ENCODE results near the gene NPIPA1. TPM values are rescaled to one million over a fixed set of nuclear protein-coding genes. Genes with fewer than 3 reads are reported as not detected.
A peak's percentile ranks its signal among the peaks of the same experiment; 100 is the strongest.
"Not testable (repeated sequence)": the region's sequence is repeated elsewhere in the genome, so short reads cannot be mapped to it uniquely, and the experiment has no call there.

Gene NPIPA1
- total RNA-seq, 2 donors from 2014 or later, result 177 to 183 TPM

DNA sequence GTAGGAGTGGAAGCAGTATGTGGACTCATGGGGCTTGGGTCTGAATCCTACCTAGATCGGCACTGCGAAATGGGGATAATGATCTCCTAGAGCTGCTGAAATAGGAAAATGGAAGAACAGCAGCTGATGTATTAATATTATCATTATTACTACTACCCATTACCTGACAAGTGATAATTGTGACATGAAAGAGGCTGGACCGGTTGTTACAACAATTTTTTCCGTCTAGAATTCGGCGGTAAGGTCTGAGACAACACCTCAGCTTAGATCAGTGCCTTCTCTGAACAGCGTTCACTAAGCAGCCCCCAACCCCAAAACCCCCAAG, 37.0 kb downstream of the NPIPA1 start:
- H3K9me3 Mint-ChIP-seq; H3K9me3 ChIP-seq (ENCODE audit: control insufficient read depth, low read length); H3K27ac ChIP-seq (ENCODE audit: low read depth, low read length); H3K36me3 ChIP-seq (ENCODE audit: control insufficient read depth, insufficient read depth, low read length); H3K4me1 ChIP-seq (ENCODE audit: control insufficient read depth, insufficient read depth, low read length); H3K27me3 ChIP-seq (ENCODE audit: control insufficient read depth, insufficient read depth, low read length, poor library complexity, severe bottlenecking); DNase-seq; H3K27me3 Mint-ChIP-seq (ENCODE audit: insufficient read depth): not testable (repeated sequence)
- peak overlapping the region; percentile 96 for H3K27ac Mint-ChIP-seq
- Histone ChIP-seq H3K4me3 (ENCODE audit: low read length) (peak overlapping the region; percentile 92), H3K9ac (ENCODE audit: extremely low read depth, low read length, poor library complexity, severe bottlenecking) (peak overlapping the region; percentile 84)
- peaks cover 27% of the 10 kb centered on the region for H3K4me1 Mint-ChIP-seq
- 0% methylated on average over 2 to 5 of the region's 7 CpGs for WGBS, 2 experiments (ENCODE audit: insufficient coverage in 1 of 2, insufficient read length in 1 of 2)
- H3K36me3 Mint-ChIP-seq (ENCODE audit: low read depth), result peaks cover 14% of the 10 kb centered on the region
- peak overlapping the region; percentile 96 for H3K4me3 Mint-ChIP-seq

DNA sequence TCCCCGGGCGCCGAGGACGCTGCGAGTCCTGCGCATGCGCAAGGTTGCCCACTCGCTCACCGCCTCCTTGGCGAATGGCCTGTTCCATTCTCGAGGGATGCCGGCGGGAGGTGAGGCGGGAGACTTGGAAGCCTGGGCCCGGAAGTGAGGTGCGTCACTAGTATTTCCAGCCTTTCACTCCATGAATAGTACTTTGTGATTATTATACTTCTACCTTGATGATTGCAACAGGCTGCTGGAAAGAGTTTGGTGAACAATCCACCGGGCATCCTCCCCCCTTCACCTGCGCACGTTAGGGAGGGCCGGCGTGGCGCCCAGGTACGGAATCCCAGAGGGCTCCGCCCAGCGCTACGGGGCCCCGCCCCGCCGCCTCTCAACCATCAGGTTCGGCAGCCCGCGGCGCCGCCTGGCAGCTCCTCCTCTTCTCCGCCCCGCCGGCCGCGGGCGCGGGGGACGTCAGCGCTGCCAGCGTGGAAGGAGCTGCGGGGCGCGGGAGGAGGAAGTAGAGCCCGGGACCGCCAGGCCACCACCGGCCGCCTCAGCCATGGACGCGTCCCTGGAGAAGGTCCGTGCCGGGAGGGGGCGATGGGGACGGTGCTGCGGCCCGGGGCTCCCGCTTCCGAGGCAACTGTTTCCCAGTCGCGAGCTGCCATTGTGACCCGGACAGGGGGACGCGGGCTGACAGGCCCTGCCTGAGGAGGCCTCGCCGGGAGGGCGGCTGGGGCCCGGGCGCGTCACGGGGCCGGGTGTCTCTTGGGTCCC, 37.6 kb downstream of the NPIPA1 start, which contains the start of gene PDXDC1:
Gene PDXDC1 (plus strand): TSS at position 371 of the 762 bp plus-strand sequence. CDS start 174 bp downstream, at position 545.
- Mint-ChIP-seq H3K36me3 (ENCODE audit: low read depth) (peaks cover 16% of the 10 kb centered on the region), H3K4me3 (peak within 1 kb of the TSS; percentile 96), H3K27ac (peak within 1 kb of the TSS; percentile 96), H3K4me1 (peaks cover 32% of the 10 kb centered on the region)
- H3K36me3 ChIP-seq (ENCODE audit: control insufficient read depth, insufficient read depth, low read length); H3K27me3 Mint-ChIP-seq (ENCODE audit: insufficient read depth); H3K27me3 ChIP-seq (ENCODE audit: control insufficient read depth, insufficient read depth, low read length, poor library complexity, severe bottlenecking); H3K9me3 ChIP-seq (ENCODE audit: control insufficient read depth, low read length); H3K9me3 Mint-ChIP-seq; H3K4me1 ChIP-seq (ENCODE audit: control insufficient read depth, insufficient read depth, low read length): not testable (repeated sequence)
- peak within 1 kb of the TSS; percentile 84 for H3K9ac ChIP-seq (ENCODE audit: extremely low read depth, low read length, poor library complexity, severe bottlenecking)
- 0% methylated on average over 1 to 69 of the region's 74 CpGs for WGBS, 2 experiments (ENCODE audit: insufficient coverage in 1 of 2, insufficient read length in 1 of 2)
- H3K27ac ChIP-seq (ENCODE audit: low read depth, low read length), result peak within 1 kb of the TSS; percentile 80
- peak within 1 kb of the TSS; percentile 92 for H3K4me3 ChIP-seq (ENCODE audit: low read length)
- DNase-seq, result peak; percentile 99

DNA sequence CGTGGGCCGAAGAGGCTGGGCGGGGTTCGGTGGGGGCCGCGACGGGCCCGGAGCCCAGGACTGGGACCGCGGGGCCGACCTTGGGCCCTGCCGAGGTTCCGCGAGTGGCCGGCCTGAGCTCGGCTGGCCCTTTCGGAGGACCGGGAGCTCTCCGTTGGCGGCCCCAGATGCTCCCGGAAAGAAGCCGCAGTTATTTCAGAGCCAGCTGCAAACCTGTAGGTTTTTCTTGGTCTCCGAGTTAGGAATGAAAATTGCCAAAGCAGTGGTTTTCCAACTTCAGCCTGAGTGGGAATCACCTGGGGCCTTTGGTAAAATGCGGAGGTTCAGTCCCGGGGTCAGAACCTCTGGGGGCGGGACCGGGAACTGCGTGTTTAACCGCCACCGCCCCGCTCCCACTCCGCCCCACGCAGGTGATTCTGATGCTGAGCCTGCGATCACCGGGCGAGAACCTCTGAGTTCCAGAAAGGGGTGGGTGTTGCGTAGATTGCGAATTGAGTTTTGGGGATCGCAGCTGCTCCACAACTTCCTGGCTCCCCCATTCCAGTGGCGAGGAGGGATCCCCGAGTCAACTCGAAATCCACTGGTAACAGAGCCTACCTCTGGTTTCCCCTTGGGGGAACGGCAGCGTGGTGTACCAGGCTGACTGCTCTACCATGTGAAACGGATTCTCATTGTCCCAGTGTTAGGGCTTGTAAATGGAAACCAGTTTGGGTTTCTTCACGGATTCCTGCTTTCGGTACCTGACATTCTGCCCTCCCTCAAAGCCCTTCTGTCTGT, 38.4 kb downstream of the NPIPA1 start:
- H3K27ac Mint-ChIP-seq, result peak overlapping the region; percentile 81

DNA sequence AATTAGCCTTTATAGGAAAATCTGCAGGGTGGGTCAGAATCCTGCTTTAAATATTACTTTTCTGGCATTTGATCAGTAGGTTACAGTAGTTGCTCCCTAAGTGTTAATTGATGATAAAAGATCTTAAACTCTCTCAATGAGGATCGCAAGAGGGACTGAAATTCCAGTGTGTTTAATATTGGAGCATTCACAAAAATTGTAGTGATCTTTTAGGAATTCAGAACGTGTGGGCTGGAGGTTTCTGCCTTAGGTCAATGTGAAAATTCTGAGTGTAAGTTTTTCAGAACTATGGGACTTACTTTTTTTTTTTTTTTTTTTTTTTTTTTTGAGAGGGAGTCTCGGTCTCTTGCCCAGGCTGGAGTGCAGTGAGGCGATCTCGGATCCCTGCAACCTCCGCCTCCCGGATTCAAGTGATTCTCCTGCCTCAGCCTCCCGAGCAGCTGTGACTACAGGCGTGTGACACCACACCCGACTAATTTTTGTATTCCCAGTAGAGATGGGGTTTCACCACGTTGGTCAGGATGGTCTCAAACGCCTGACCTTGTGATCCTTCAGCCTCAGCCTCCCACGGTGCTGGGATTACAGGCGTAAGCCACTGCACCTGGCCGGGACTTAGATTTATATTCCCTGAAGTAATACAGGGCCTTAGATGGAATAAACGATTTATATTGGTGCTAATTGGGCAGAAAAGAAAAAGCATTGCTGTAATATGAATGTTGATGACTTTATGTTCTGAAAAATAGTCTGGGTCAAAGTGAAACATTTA, 39.9 kb downstream of the NPIPA1 start:
- 90 to 92% methylated on average over 8 to 13 of the region's 16 CpGs for WGBS, 2 experiments (ENCODE audit: insufficient coverage in 1 of 2, insufficient read length in 1 of 2)
- H3K36me3 Mint-ChIP-seq (ENCODE audit: low read depth), result peaks cover 16% of the 10 kb centered on the region
- not testable (repeated sequence) for H3K4me1 ChIP-seq (ENCODE audit: control insufficient read depth, insufficient read depth, low read length); H3K9ac ChIP-seq (ENCODE audit: extremely low read depth, low read length, poor library complexity, severe bottlenecking); H3K36me3 ChIP-seq (ENCODE audit: control insufficient read depth, insufficient read depth, low read length); DNase-seq; H3K27ac Mint-ChIP-seq; H3K9me3 Mint-ChIP-seq; H3K27me3 Mint-ChIP-seq (ENCODE audit: insufficient read depth); H3K27ac ChIP-seq (ENCODE audit: low read depth, low read length); H3K9me3 ChIP-seq (ENCODE audit: control insufficient read depth, low read length); H3K27me3 ChIP-seq (ENCODE audit: control insufficient read depth, insufficient read depth, low read length, poor library complexity, severe bottlenecking)
- H3K4me1 Mint-ChIP-seq, result peaks cover 48% of the 10 kb centered on the region
- peak overlapping the region; percentile 92 for H3K4me3 ChIP-seq (ENCODE audit: low read length)
- peak overlapping the region; percentile 96 for H3K4me3 Mint-ChIP-seq

More for the DNA sequence above, 38.4 kb downstream of the NPIPA1 start:
- not testable (repeated sequence) for H3K36me3 ChIP-seq (ENCODE audit: control insufficient read depth, insufficient read depth, low read length); H3K27me3 ChIP-seq (ENCODE audit: control insufficient read depth, insufficient read depth, low read length, poor library complexity, severe bottlenecking); H3K9me3 Mint-ChIP-seq; H3K9me3 ChIP-seq (ENCODE audit: control insufficient read depth, low read length); H3K27ac ChIP-seq (ENCODE audit: low read depth, low read length); H3K4me1 ChIP-seq (ENCODE audit: control insufficient read depth, insufficient read depth, low read length); H3K27me3 Mint-ChIP-seq (ENCODE audit: insufficient read depth)
- TF ChIP-seq, protein P1, sequence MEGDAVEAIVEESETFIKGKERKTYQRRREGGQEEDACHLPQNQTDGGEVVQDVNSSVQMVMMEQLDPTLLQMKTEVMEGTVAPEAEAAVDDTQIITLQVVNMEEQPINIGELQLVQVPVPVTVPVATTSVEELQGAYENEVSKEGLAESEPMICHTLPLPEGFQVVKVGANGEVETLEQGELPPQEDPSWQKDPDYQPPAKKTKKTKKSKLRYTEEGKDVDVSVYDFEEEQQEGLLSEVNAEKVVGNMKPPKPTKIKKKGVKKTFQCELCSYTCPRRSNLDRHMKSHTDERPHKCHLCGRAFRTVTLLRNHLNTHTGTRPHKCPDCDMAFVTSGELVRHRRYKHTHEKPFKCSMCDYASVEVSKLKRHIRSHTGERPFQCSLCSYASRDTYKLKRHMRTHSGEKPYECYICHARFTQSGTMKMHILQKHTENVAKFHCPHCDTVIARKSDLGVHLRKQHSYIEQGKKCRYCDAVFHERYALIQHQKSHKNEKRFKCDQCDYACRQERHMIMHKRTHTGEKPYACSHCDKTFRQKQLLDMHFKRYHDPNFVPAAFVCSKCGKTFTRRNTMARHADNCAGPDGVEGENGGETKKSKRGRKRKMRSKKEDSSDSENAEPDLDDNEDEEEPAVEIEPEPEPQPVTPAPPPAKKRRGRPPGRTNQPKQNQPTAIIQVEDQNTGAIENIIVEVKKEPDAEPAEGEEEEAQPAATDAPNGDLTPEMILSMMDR (conservative IDR thresholded peaks at IDR 0.05), result peak; percentile 42
- peaks cover 16% of the 10 kb centered on the region for H3K36me3 Mint-ChIP-seq (ENCODE audit: low read depth)
- DNase-seq, result peak; percentile 68
- peak overlapping the region; percentile 96 for H3K4me3 Mint-ChIP-seq
- H3K4me1 Mint-ChIP-seq, result peaks cover 37% of the 10 kb centered on the region
- WGBS, 2 experiments (ENCODE audit: insufficient coverage in 1 of 2, insufficient read length in 1 of 2), result 3 to 4% methylated on average over 28 to 47 of the region's 47 CpGs
- peak overlapping the region; percentile 92 for H3K4me3 ChIP-seq (ENCODE audit: low read length)
- peak overlapping the region; percentile 84 for H3K9ac ChIP-seq (ENCODE audit: extremely low read depth, low read length, poor library complexity, severe bottlenecking)

DNA sequence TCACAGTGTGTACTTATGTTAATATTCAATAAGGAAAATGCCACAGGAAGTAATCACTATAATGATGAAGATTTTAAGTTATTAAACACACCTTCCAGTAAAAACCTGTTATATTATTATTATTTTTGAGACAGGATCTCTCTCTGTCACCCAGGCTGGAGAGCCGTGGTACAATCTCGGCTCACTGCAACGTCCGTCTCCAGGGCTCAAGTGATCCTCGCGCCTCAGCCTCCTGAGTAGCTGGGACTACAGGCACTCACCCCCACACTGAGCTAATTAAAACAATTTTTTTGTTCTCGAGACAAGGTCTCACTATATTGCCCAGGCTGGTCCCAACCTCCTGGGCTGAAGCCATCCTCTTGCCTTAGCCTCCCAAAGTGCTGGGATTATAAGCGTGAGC, 41.0 kb downstream of the NPIPA1 start:
- H3K4me3 Mint-ChIP-seq; H3K27ac ChIP-seq (ENCODE audit: low read depth, low read length); H3K9me3 Mint-ChIP-seq; H3K4me3 ChIP-seq (ENCODE audit: low read length); H3K27me3 ChIP-seq (ENCODE audit: control insufficient read depth, insufficient read depth, low read length, poor library complexity, severe bottlenecking); H3K27ac Mint-ChIP-seq; H3K9ac ChIP-seq (ENCODE audit: extremely low read depth, low read length, poor library complexity, severe bottlenecking); H3K9me3 ChIP-seq (ENCODE audit: control insufficient read depth, low read length); H3K4me1 ChIP-seq (ENCODE audit: control insufficient read depth, insufficient read depth, low read length); DNase-seq; H3K27me3 Mint-ChIP-seq (ENCODE audit: insufficient read depth); H3K36me3 ChIP-seq (ENCODE audit: control insufficient read depth, insufficient read depth, low read length): not testable (repeated sequence)
- peaks cover 54% of the 10 kb centered on the region for H3K4me1 Mint-ChIP-seq
- 94 to 95% methylated on average over 7 of the region's 8 CpGs for WGBS, 2 experiments (ENCODE audit: insufficient coverage in 1 of 2, insufficient read length in 1 of 2)
- H3K36me3 Mint-ChIP-seq (ENCODE audit: low read depth), result peaks cover 16% of the 10 kb centered on the region

DNA sequence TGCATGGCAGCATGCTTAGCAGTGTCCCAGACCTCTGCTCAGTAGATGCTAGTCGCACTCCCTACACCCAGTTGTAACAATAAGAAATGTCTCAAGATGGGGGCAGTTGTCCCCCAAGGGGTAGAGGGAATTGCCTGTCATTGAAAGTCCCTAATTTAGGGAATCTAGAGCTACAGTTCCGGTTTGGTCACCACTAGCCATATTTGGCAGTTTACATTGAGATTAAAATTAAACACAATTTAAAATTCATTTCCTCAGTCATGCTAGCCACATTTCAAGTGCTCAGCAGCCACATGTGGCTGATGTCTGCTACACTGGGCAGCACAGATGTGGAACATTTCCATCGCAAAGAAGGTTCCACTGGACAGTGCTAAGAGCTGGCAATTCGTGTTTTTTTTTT, 41.7 kb downstream of the NPIPA1 start:
- 95 to 96% methylated on average over 2 to 4 of the region's 4 CpGs for WGBS, 2 experiments (ENCODE audit: insufficient coverage in 1 of 2, insufficient read length in 1 of 2)
- not testable (repeated sequence) for H3K4me3 Mint-ChIP-seq; H3K27ac ChIP-seq (ENCODE audit: low read depth, low read length)

More for the DNA sequence above, 41.7 kb downstream of the NPIPA1 start:
- H3K27me3 ChIP-seq (ENCODE audit: control insufficient read depth, insufficient read depth, low read length, poor library complexity, severe bottlenecking); H3K4me1 ChIP-seq (ENCODE audit: control insufficient read depth, insufficient read depth, low read length); H3K9ac ChIP-seq (ENCODE audit: extremely low read depth, low read length, poor library complexity, severe bottlenecking); H3K27me3 Mint-ChIP-seq (ENCODE audit: insufficient read depth); H3K9me3 ChIP-seq (ENCODE audit: control insufficient read depth, low read length); DNase-seq; H3K4me3 ChIP-seq (ENCODE audit: low read length); H3K36me3 ChIP-seq (ENCODE audit: control insufficient read depth, insufficient read depth, low read length); H3K9me3 Mint-ChIP-seq: not testable (repeated sequence)
- Mint-ChIP-seq H3K27ac (peak overlapping the region; percentile 15), H3K4me1 (peaks cover 52% of the 10 kb centered on the region), H3K36me3 (ENCODE audit: low read depth) (peaks cover 16% of the 10 kb centered on the region)

Measured in endodermal cell (in vitro differentiated cells).